Sciatic nerve (tissue), 2 donors: ENCODE results near the gene CELF4. TPM values are rescaled to one million over a fixed set of nuclear protein-coding genes. Genes with fewer than 3 reads are reported as not detected.

Source experiments
- ATAC-seq: fragments of 200-7000 bp; cut with Tn5 transposase; one replicate; pipeline ENCODE4 v1.9.1; 2020; ENCODE audit warnings: mild to moderate bottlenecking, moderate library complexity
- DNase-seq: peaks from one replicate; pipeline ENCODE4 v3.0.0-alpha.2; 2020; ENCODE audit warnings: low spot score
- intact Hi-C: fragments of 100-400 bp; cut with DNase I; formaldehyde crosslinking; loops from one replicate; pipeline ENCODE4 v1.14.2; 2022
- total RNA-seq: library from RNA; stranded (reverse); fragmentation: NEBNext Ultra II Directional; extraction: Animal tissue kit (Norgen Biotek cat#: 25700); gene quantifications from one replicate; pipeline ENCODE4 v1.2.1, GENCODE V29; 2021
- donor health status: DM: no; HTN: no; CAD: no.
- donor health status: DM: no; HTN: no; CAD: no.

CELF4 gene
- total RNA-seq, 1 donor from 2014 or later, result 0.45 TPM

GRCh38 chr18:37551846-37552245, 13.8 kb downstream of the CELF4 start:
- ATAC-seq (no peak), DNase-seq (no peak)
- intact Hi-C loops, result no loop called here

GRCh38 chr18:37551249-37551648, 14.3 kb downstream of the CELF4 start:
- no peak for ATAC-seq

GRCh38 chr18:37550118-37550875, 15.3 kb downstream of the CELF4 start:
- no peak for DNase-seq
- intact Hi-C loops, result no loop called here

More at GRCh38 chr18:37551249-37551648, 14.3 kb downstream of the CELF4 start:
- no peak for DNase-seq
- intact Hi-C loops, result no loop called here

GRCh38 chr18:37548679-37549289, 16.8 kb downstream of the CELF4 start:
- DNase-seq (no peak), ATAC-seq (no peak)
- intact Hi-C loops, result loop anchor here (10.0 kb wide), 1 partner anchor 104 kb away; no protein-coding TSS in a partner anchor

More at GRCh38 chr18:37550118-37550875, 15.3 kb downstream of the CELF4 start:
- ATAC-seq, result no peak

- intact Hi-C loops, result loop anchor here (10.0 kb wide), 1 partner anchor 103 kb away; no protein-coding TSS in a partner anchor
- DNase-seq, result no peak
- no peak for ATAC-seq
Measured at GRCh38 chr18:37547196-37547827, 18.3 kb downstream of the CELF4 start.

- ATAC-seq, result no peak
- intact Hi-C loops, result loop anchor here (10.0 kb wide), 1 partner anchor 102 kb away; no protein-coding TSS in a partner anchor
- no peak for DNase-seq
Measured at GRCh38 chr18:37546651-37547050, 18.9 kb downstream of the CELF4 start.

GRCh38 chr18:37546272-37546537, 19.4 kb downstream of the CELF4 start:
- DNase-seq (no peak), ATAC-seq (no peak)
- intact Hi-C loops, result loop anchor here (10.0 kb wide), 1 partner anchor 101 kb away; no protein-coding TSS in a partner anchor

GRCh38 chr18:37545461-37546271, 19.9 kb downstream of the CELF4 start:
- ATAC-seq (no peak), DNase-seq (no peak)
- intact Hi-C loops, result loop anchor here (10.0 kb wide), 1 partner anchor 101 kb away; no protein-coding TSS in a partner anchor

- DNase-seq (no peak), ATAC-seq (no peak)
- intact Hi-C loops, result loop anchor here (10.0 kb wide), 1 partner anchor 100 kb away; no protein-coding TSS in a partner anchor
Measured at GRCh38 chr18:37544713-37545112, 20.9 kb downstream of the CELF4 start.

GRCh38 chr18:37544217-37544616, 21.4 kb downstream of the CELF4 start:
- ATAC-seq (no peak), DNase-seq (no peak)
- intact Hi-C loops, result loop anchor here (10.0 kb wide), 1 partner anchor 99 kb away; no protein-coding TSS in a partner anchor

GRCh38 chr18:37543321-37543720, 22.3 kb downstream of the CELF4 start:
- intact Hi-C loops, result loop anchor here (10.0 kb wide), 1 partner anchor 99 kb away; no protein-coding TSS in a partner anchor
- no peak for DNase-seq
- ATAC-seq, result no peak

GRCh38 chr18:37541517-37541916, 24.1 kb downstream of the CELF4 start:
- intact Hi-C loops, result loop anchor here (10.0 kb wide), 1 partner anchor 97 kb away; no protein-coding TSS in a partner anchor
- ATAC-seq (no peak), DNase-seq (no peak)

- ATAC-seq (no peak), DNase-seq (no peak)
- intact Hi-C loops, result loop anchor here (10.0 kb wide), 1 partner anchor 96 kb away; no protein-coding TSS in a partner anchor
Measured at GRCh38 chr18:37540424-37541138, 25.0 kb downstream of the CELF4 start.

GRCh38 chr18:37539236-37539635, 26.4 kb downstream of the CELF4 start:
- intact Hi-C loops, result loop anchor here (10.0 kb wide), 1 partner anchor 194 kb away; no protein-coding TSS in a partner anchor
- ATAC-seq, result no peak

GRCh38 chr18:37538526-37539205, 26.9 kb downstream of the CELF4 start:
- no peak for DNase-seq
- no peak for ATAC-seq
- intact Hi-C loops, result loop anchor here (10.0 kb wide), 1 partner anchor 194 kb away; no protein-coding TSS in a partner anchor

More at GRCh38 chr18:37539236-37539635, 26.4 kb downstream of the CELF4 start:
- DNase-seq, result no peak

- DNase-seq (peak; percentile 84), ATAC-seq (peak; percentile 75)
- intact Hi-C loops, result loop anchor here (10.0 kb wide), 1 partner anchor 193 kb away; no protein-coding TSS in a partner anchor
Measured at GRCh38 chr18:37537868-37538525, 27.6 kb downstream of the CELF4 start.

GRCh38 chr18:37536656-37537055, 28.9 kb downstream of the CELF4 start:
- ATAC-seq (no peak), DNase-seq (no peak)
- intact Hi-C loops, result loop anchor here (10.0 kb wide), 1 partner anchor 192 kb away; no protein-coding TSS in a partner anchor
